Measurements from ENCODE around the gene FOXB1. TPM values are rescaled to one million over a fixed set of nuclear protein-coding genes. Genes with fewer than 3 reads are reported as not detected.

FOXB1 gene
- total RNA-seq, 1 donor from 2014 or later: not detected

- Mint-ChIP-seq H3K4me1 (peaks cover 2% of the 10 kb centered on the region), H3K36me3 (no peaks in the 10 kb centered on the region), H3K4me3 (no peak overlapping the region), H3K27me3 (ENCODE audit: low read depth) (peaks cover 25% of the 10 kb centered on the region), H3K27ac (no peak overlapping the region), H3K9me3 (peaks cover 15% of the 10 kb centered on the region)
- TF ChIP-seq, protein P1, sequence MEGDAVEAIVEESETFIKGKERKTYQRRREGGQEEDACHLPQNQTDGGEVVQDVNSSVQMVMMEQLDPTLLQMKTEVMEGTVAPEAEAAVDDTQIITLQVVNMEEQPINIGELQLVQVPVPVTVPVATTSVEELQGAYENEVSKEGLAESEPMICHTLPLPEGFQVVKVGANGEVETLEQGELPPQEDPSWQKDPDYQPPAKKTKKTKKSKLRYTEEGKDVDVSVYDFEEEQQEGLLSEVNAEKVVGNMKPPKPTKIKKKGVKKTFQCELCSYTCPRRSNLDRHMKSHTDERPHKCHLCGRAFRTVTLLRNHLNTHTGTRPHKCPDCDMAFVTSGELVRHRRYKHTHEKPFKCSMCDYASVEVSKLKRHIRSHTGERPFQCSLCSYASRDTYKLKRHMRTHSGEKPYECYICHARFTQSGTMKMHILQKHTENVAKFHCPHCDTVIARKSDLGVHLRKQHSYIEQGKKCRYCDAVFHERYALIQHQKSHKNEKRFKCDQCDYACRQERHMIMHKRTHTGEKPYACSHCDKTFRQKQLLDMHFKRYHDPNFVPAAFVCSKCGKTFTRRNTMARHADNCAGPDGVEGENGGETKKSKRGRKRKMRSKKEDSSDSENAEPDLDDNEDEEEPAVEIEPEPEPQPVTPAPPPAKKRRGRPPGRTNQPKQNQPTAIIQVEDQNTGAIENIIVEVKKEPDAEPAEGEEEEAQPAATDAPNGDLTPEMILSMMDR (IDR thresholded peaks at IDR 0.05; ENCODE audit: unreplicated experiment): no peak
- DNase-seq (ENCODE audit: low spot score in 2 of 2, unreplicated experiment in 2 of 2): no peak
These were observed 16.6 kb downstream of the FOXB1 start for GRCh38 chr15:60020736-60021135.

DNA sequence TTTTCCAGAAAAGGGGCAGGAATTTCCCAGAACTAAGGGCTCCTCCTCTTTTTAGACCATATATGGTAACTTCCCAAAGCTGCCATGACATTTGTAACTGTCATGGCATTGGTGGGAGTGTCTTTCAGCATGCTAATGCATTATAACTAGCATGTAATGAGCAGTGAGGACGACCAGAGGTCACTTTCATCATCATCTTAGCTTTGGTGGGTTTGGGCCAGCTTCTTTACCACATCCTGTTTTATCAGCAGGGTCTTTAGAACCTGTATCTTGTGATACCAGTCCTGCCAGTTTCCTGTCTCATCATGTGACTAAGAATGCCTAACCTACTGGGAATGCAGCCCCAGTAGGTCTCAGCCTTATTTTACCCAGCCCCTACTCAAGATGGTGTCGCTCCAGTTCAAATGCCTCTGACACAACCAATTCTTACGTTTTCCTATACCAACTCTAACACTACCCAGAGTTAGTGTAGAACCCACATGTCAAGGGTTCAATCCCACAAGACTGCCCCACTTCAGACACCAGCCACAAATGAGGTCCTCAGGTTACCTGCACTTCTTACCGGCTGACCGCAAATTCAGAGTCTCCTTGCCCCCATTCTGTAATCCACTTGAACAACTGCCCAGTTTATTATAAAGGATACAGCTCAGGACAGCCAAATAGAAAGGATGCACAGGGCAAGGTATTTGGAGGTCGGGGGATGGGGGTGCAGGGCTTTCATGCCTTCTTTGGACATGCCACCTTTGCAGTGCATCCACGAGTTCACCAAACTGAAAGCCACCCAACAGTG, 17.7 kb downstream of the FOXB1 start:
- TF ChIP-seq, protein P1 (IDR thresholded peaks at IDR 0.05; ENCODE audit: unreplicated experiment): no peak
- peaks cover 15% of the 10 kb centered on the region for H3K9me3 Mint-ChIP-seq
- no peak overlapping the region for H3K4me3 Mint-ChIP-seq
- DNase-seq (ENCODE audit: low spot score in 2 of 2, unreplicated experiment in 2 of 2): no peak
- H3K27ac Mint-ChIP-seq: no peak overlapping the region
- no peaks in the 10 kb centered on the region for H3K36me3 Mint-ChIP-seq
- H3K27me3 Mint-ChIP-seq (ENCODE audit: low read depth): peaks cover 16% of the 10 kb centered on the region
- H3K4me1 Mint-ChIP-seq: peaks cover 3% of the 10 kb centered on the region

- Mint-ChIP-seq H3K9me3 (peaks cover 12% of the 10 kb centered on the region), H3K27me3 (ENCODE audit: low read depth) (peaks cover 13% of the 10 kb centered on the region), H3K4me1 (peaks cover 3% of the 10 kb centered on the region), H3K4me3 (no peak overlapping the region), H3K27ac (no peak overlapping the region), H3K36me3 (no peaks in the 10 kb centered on the region)
- no peak for DNase-seq (ENCODE audit: low spot score in 2 of 2, unreplicated experiment in 2 of 2)
- TF ChIP-seq, protein P1 (IDR thresholded peaks at IDR 0.05; ENCODE audit: unreplicated experiment): no peak
These were observed 18.2 kb downstream of the FOXB1 start for GRCh38 chr15:60022379-60022741.

- H3K36me3 Mint-ChIP-seq: no peaks in the 10 kb centered on the region
- peaks cover 6% of the 10 kb centered on the region for H3K27me3 Mint-ChIP-seq (ENCODE audit: low read depth)
- no peak for DNase-seq (ENCODE audit: low spot score in 2 of 2, unreplicated experiment in 2 of 2)
- no peak overlapping the region for H3K4me3 Mint-ChIP-seq
- H3K9me3 Mint-ChIP-seq: no peaks in the 10 kb centered on the region
- H3K4me1 Mint-ChIP-seq: peaks cover 3% of the 10 kb centered on the region
- TF ChIP-seq, protein P1 (IDR thresholded peaks at IDR 0.05; ENCODE audit: unreplicated experiment): no peak
- H3K27ac Mint-ChIP-seq: no peak overlapping the region
These were observed 22.4 kb downstream of the FOXB1 start for GRCh38 chr15:60026555-60026954.

- TF ChIP-seq, protein P1 (IDR thresholded peaks at IDR 0.05; ENCODE audit: unreplicated experiment): no peak
- peaks cover 47% of the 10 kb centered on the region for H3K27me3 Mint-ChIP-seq (ENCODE audit: low read depth)
These were observed 31.2 kb downstream of the FOXB1 start for GRCh38 chr15:60035344-60035743.

More at GRCh38 chr15:60035344-60035743, 31.2 kb downstream of the FOXB1 start:
- Mint-ChIP-seq H3K4me1 (no peaks in the 10 kb centered on the region), H3K9me3 (no peaks in the 10 kb centered on the region), H3K4me3 (no peak overlapping the region), H3K36me3 (no peaks in the 10 kb centered on the region), H3K27ac (no peak overlapping the region)
- DNase-seq (ENCODE audit: low spot score in 2 of 2, unreplicated experiment in 2 of 2): no peak

Measured in mesothelial cell of epicardium (in vitro differentiated cells).